NCI-H1694 treated with DMSO at 0.1 percent for 48 hours (cell line): ENCODE data around the gene GPAM.
"Not testable (repeated sequence)": the region's sequence is repeated elsewhere in the genome, so short reads cannot be mapped to it uniquely, and the experiment has no call there.

Experiments
- DNase-seq: peaks from one replicate; lab custom pipeline; 2025; lab: John Stamatoyannopoulos, UW

The GPAM gene

GRCh38 chr10:112132435-112132834, 51.1 kb downstream of the GPAM start:
- no peak for DNase-seq

- DNase-seq = no peak
These were observed 51.6 kb downstream of the GPAM start for GRCh38 chr10:112131996-112132395.

GRCh38 chr10:112131346-112131745, 52.2 kb downstream of the GPAM start:
- DNase-seq = no peak

GRCh38 chr10:112126901-112127300, 56.7 kb downstream of the GPAM start:
- DNase-seq = no peak

- DNase-seq = no peak
These were observed 57.4 kb downstream of the GPAM start for GRCh38 chr10:112126172-112126571.

GRCh38 chr10:112124866-112125265, 58.7 kb downstream of the GPAM start:
- DNase-seq = no peak

- no peak for DNase-seq
These were observed 60.7 kb downstream of the GPAM start for GRCh38 chr10:112122827-112123226.

- no peak for DNase-seq
These were observed 63.1 kb downstream of the GPAM start for GRCh38 chr10:112120491-112120890.

- peak; percentile 0 for DNase-seq
These were observed 67.7 kb downstream of the GPAM start for GRCh38 chr10:112115781-112116385.

GRCh38 chr10:112109779-112110178, 73.8 kb downstream of the GPAM start:
- DNase-seq = not testable (repeated sequence)
